GM18498 (cell line): ENCODE measurements around the gene CSMD2.
"Not testable (repeated sequence)": the region's sequence is repeated elsewhere in the genome, so short reads cannot be mapped to it uniquely, and the experiment has no call there.

Experiments
- ATAC-seq: cut with Tn5 transposase; IDR thresholded peaks from one replicate; pipeline ENCODE4 v1.9.1; 2021; ENCODE audit warnings: mild to moderate bottlenecking, moderate library complexity; ENCODE audit not compliant: unreplicated experiment

The CSMD2 gene

GRCh38 chr1:33517596-33518250 lies 647.3 kb downstream of the CSMD2 start:
- ATAC-seq: no peak

GRCh38 chr1:33516891-33517567 lies 648.0 kb downstream of the CSMD2 start:
- no peak for ATAC-seq

- ATAC-seq: no peak
These were observed 648.6 kb downstream of the CSMD2 start for GRCh38 chr1:33516428-33516827.

GRCh38 chr1:33515607-33516006 lies 649.4 kb downstream of the CSMD2 start:
- no peak for ATAC-seq

- ATAC-seq: no peak
These were observed 649.9 kb downstream of the CSMD2 start for GRCh38 chr1:33515112-33515511.

- no peak for ATAC-seq
These were observed 652.6 kb downstream of the CSMD2 start for GRCh38 chr1:33512226-33513011.

GRCh38 chr1:33509276-33509675 lies 655.8 kb downstream of the CSMD2 start:
- not testable (repeated sequence) for ATAC-seq

GRCh38 chr1:33508151-33508550 lies 656.9 kb downstream of the CSMD2 start:
- no peak for ATAC-seq

- no peak for ATAC-seq
These were observed 657.4 kb downstream of the CSMD2 start for GRCh38 chr1:33507661-33508060.

- ATAC-seq: no peak
These were observed 661.5 kb downstream of the CSMD2 start for GRCh38 chr1:33503506-33503905.

- no peak for ATAC-seq
These were observed 662.3 kb downstream of the CSMD2 start for GRCh38 chr1:33502726-33503125.

GRCh38 chr1:33501774-33502173 lies 663.3 kb downstream of the CSMD2 start:
- ATAC-seq: no peak

- no peak for ATAC-seq
These were observed 663.7 kb downstream of the CSMD2 start for GRCh38 chr1:33501309-33501708.

- ATAC-seq: no peak
These were observed 664.5 kb downstream of the CSMD2 start for GRCh38 chr1:33500547-33500946.

GRCh38 chr1:33497410-33497809 lies 667.6 kb downstream of the CSMD2 start:
- ATAC-seq: no peak

GRCh38 chr1:33494929-33495328 lies 670.1 kb downstream of the CSMD2 start:
- no peak for ATAC-seq

GRCh38 chr1:33488624-33489023 lies 676.4 kb downstream of the CSMD2 start:
- ATAC-seq: no peak

GRCh38 chr1:33482412-33482811 lies 682.6 kb downstream of the CSMD2 start:
- no peak for ATAC-seq

- ATAC-seq: no peak
These were observed 687.6 kb downstream of the CSMD2 start for GRCh38 chr1:33477451-33477850.

- ATAC-seq: no peak
These were observed 691.1 kb downstream of the CSMD2 start for GRCh38 chr1:33473900-33474299.

- ATAC-seq: peak; percentile 94
These were observed 692.6 kb downstream of the CSMD2 start, which contains the start of gene ZSCAN20 for GRCh38 chr1:33472269-33472980. Gene ZSCAN20, plus strand, starts transcription at chr1:33472645. Its CDS starts 6,644 bp downstream, at chr1:33479289.
